ENCODE data around the gene ADGRB2. TPM values are rescaled to one million over a fixed set of nuclear protein-coding genes. Genes with fewer than 3 reads are reported as not detected.

Gene ADGRB2
- total and polyA plus RNA-seq, 2 donors (not counting 1 experiment from before 2014, with no cell fraction given), result 4.4 to 10.4 TPM

GRCh38 chr1:31694069-31694963 is 69.8 kb downstream of the ADGRB2 start:
- Histone ChIP-seq H3K27ac (ENCODE audit: insufficient read depth, low read length) (no peak overlapping the region), H3K4me1 (ENCODE audit: control insufficient read depth, extremely low read depth, insufficient read depth, low read length) (peaks cover 13% of the 10 kb centered on the region), H4K20me1 (ENCODE audit: control insufficient read depth, extremely low read depth, insufficient read depth, low read length) (no peaks in the 10 kb centered on the region), H3K9me3 (ENCODE audit: control insufficient read depth, insufficient read depth, low read depth, low read length) (no peaks in the 10 kb centered on the region), H3K9ac (ENCODE audit: insufficient read depth, low read length) (no peak overlapping the region), H3K36me3 (ENCODE audit: control insufficient read depth, insufficient read depth, low read length) (peaks cover 48% of the 10 kb centered on the region), H2AFZ (ENCODE audit: low read length) (no peak overlapping the region), H3K4me2 (ENCODE audit: extremely low read depth, insufficient read depth, low read length) (no peak overlapping the region), H3K27me3 (ENCODE audit: control insufficient read depth, insufficient read depth, low read length) (no peaks in the 10 kb centered on the region), H3K79me2 (ENCODE audit: control insufficient read depth, insufficient read depth, low read length) (peaks cover under 1% of the 10 kb centered on the region), H3K4me3 (replicated peaks in 1 of 4; ENCODE audit: control extremely low read depth in 1 of 4, insufficient read depth in 1 of 4, low read depth in 3 of 4, low read length in 4 of 4) (no peak overlapping the region)
- no peak for DNase-seq (ENCODE audit: low read depth in 2 of 2)
- TF ChIP-seq EZH2 (IDR thresholded peaks at IDR 0.05; ENCODE audit: low read length, missing control alignments) (no peak), CTCF (conservative IDR thresholded peaks at IDR 0.05 in 1 of 2, IDR thresholded peaks at IDR 0.05 in 1 of 2; ENCODE audit: low read depth in 1 of 2, low read length in 2 of 2) (no peak)

DNA sequence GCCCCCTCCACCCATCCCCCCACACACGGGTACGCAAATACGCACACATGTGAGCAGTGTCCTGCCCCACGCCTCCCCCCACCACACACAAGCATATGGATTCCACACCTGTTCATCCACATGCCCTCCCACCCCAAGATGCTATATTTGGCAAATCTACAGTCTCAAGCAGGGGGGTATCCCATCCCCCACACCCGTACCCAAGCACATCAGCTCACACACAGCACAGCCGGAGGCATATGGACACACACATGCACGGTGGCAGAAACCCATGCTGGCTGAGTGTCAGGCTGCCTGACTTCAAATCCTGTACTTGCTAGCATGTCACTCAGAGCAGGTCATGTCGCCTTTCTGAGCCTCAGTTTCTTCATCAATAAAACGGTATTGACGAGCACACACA is 70.9 kb downstream of the ADGRB2 start:
- H3K4me3 ChIP-seq (replicated peaks in 1 of 4; ENCODE audit: control extremely low read depth in 1 of 4, insufficient read depth in 1 of 4, low read depth in 3 of 4, low read length in 4 of 4), result no peak overlapping the region
- DNase-seq (ENCODE audit: low read depth in 2 of 2), result no peak
- no peaks in the 10 kb centered on the region for H3K27me3 ChIP-seq (ENCODE audit: control insufficient read depth, insufficient read depth, low read length)
- no peaks in the 10 kb centered on the region for H4K20me1 ChIP-seq (ENCODE audit: control insufficient read depth, extremely low read depth, insufficient read depth, low read length)
- no peak overlapping the region for H3K4me2 ChIP-seq (ENCODE audit: extremely low read depth, insufficient read depth, low read length)
- TF ChIP-seq CTCF (conservative IDR thresholded peaks at IDR 0.05 in 1 of 2, IDR thresholded peaks at IDR 0.05 in 1 of 2; ENCODE audit: low read depth in 1 of 2, low read length in 2 of 2), result no peak
- TF ChIP-seq EZH2 (IDR thresholded peaks at IDR 0.05; ENCODE audit: low read length, missing control alignments), result no peak
- peaks cover 19% of the 10 kb centered on the region for H3K4me1 ChIP-seq (ENCODE audit: control insufficient read depth, extremely low read depth, insufficient read depth, low read length)
- H3K36me3 ChIP-seq (ENCODE audit: control insufficient read depth, insufficient read depth, low read length), result peaks cover 46% of the 10 kb centered on the region
- H3K79me2 ChIP-seq (ENCODE audit: control insufficient read depth, insufficient read depth, low read length), result no peaks in the 10 kb centered on the region
- H3K9ac ChIP-seq (ENCODE audit: insufficient read depth, low read length), result no peak overlapping the region
- no peak overlapping the region for H2AFZ ChIP-seq (ENCODE audit: low read length)
- H3K9me3 ChIP-seq (ENCODE audit: control insufficient read depth, insufficient read depth, low read depth, low read length), result no peaks in the 10 kb centered on the region
- H3K27ac ChIP-seq (ENCODE audit: insufficient read depth, low read length), result no peak overlapping the region

DNA sequence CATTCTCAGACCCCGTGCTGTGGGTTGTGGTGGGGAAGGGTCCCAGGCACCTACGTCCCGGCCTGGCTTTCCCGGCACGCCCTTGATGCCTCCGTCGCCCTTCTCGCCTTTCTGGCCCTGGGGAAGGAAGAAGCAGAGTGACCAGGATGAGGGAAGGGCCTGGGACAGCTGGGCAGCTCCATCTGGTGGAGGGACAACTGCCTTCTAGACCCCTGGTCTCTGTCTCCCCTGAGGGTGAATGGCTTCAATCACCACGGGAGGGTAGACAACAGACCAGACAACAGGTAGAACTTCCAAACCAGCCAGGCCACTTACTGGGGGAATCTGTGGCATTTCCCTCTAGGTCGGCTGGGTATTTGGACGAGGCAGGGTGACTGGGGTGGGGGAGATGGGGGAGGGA is 72.2 kb downstream of the ADGRB2 start:
- H3K9me3 ChIP-seq (ENCODE audit: control insufficient read depth, insufficient read depth, low read depth, low read length), result no peaks in the 10 kb centered on the region
- DNase-seq (ENCODE audit: low read depth in 2 of 2), result no peak
- H3K4me1 ChIP-seq (ENCODE audit: control insufficient read depth, extremely low read depth, insufficient read depth, low read length), result peaks cover 19% of the 10 kb centered on the region
- H3K4me2 ChIP-seq (ENCODE audit: extremely low read depth, insufficient read depth, low read length), result no peak overlapping the region
- peaks cover 39% of the 10 kb centered on the region for H3K36me3 ChIP-seq (ENCODE audit: control insufficient read depth, insufficient read depth, low read length)
- H3K27ac ChIP-seq (ENCODE audit: insufficient read depth, low read length), result no peak overlapping the region
- no peaks in the 10 kb centered on the region for H4K20me1 ChIP-seq (ENCODE audit: control insufficient read depth, extremely low read depth, insufficient read depth, low read length)
- no peak overlapping the region for H2AFZ ChIP-seq (ENCODE audit: low read length)
- H3K9ac ChIP-seq (ENCODE audit: insufficient read depth, low read length), result no peak overlapping the region
- TF ChIP-seq EZH2 (IDR thresholded peaks at IDR 0.05; ENCODE audit: low read length, missing control alignments) (no peak), CTCF (conservative IDR thresholded peaks at IDR 0.05 in 1 of 2, IDR thresholded peaks at IDR 0.05 in 1 of 2; ENCODE audit: low read depth in 1 of 2, low read length in 2 of 2) (no peak)
- no peaks in the 10 kb centered on the region for H3K27me3 ChIP-seq (ENCODE audit: control insufficient read depth, insufficient read depth, low read length)
- H3K4me3 ChIP-seq (replicated peaks in 1 of 4; ENCODE audit: control extremely low read depth in 1 of 4, insufficient read depth in 1 of 4, low read depth in 3 of 4, low read length in 4 of 4), result no peak overlapping the region
- H3K79me2 ChIP-seq (ENCODE audit: control insufficient read depth, insufficient read depth, low read length), result no peaks in the 10 kb centered on the region
